Measurements from ENCODE around the gene CDPF1. TPM values are rescaled to one million over a fixed set of nuclear protein-coding genes. Genes with fewer than 3 reads are reported as not detected.
"Not testable (repeated sequence)": the region's sequence is repeated elsewhere in the genome, so short reads cannot be mapped to it uniquely, and the experiment has no call there.

The CDPF1 gene
- total RNA-seq, 2 experiments from 2014 or later: 8.1 to 8.8 TPM

GRCh38 chr22:46265627-46266026 is 15.5 kb upstream of the CDPF1 start:
- intact Hi-C loops (cut with DNase I, micrococcal nuclease); CTCF ChIA-PET; DNase-seq; H3K4me3 Mint-ChIP-seq; H3K27ac Mint-ChIP-seq; H3K9me3 Mint-ChIP-seq (ENCODE audit: low read depth); ATAC-seq; POLR2A ChIA-PET; H3K36me3 Mint-ChIP-seq (ENCODE audit: low read depth): not testable (repeated sequence)
- peaks cover 52% of the 10 kb centered on the region for H3K27me3 Mint-ChIP-seq
- H3K4me1 Mint-ChIP-seq: peaks cover 14% of the 10 kb centered on the region

GRCh38 chr22:46264520-46264919 is 14.4 kb upstream of the CDPF1 start:
- H3K9me3 Mint-ChIP-seq (ENCODE audit: low read depth); POLR2A ChIA-PET; H3K4me3 Mint-ChIP-seq; H3K36me3 Mint-ChIP-seq (ENCODE audit: low read depth); intact Hi-C loops (cut with DNase I, micrococcal nuclease); CTCF ChIA-PET; H3K27ac Mint-ChIP-seq; ATAC-seq; DNase-seq: not testable (repeated sequence)
- H3K4me1 Mint-ChIP-seq: peaks cover 12% of the 10 kb centered on the region
- H3K27me3 Mint-ChIP-seq: peaks cover 59% of the 10 kb centered on the region

GRCh38 chr22:46263216-46263590 is 13.1 kb upstream of the CDPF1 start, which contains the start of gene PKDREJ:
Gene PKDREJ, minus strand, starts transcription at chr22:46263343. Its CDS starts 21 bp downstream, at chr22:46263322.
- ChIA-PET CTCF (no interaction called here), POLR2A (no interaction called here)
- Mint-ChIP-seq H3K4me3 (no peak within 1 kb of the TSS), H3K4me1 (peaks cover 9% of the 10 kb centered on the region), H3K36me3 (ENCODE audit: low read depth) (peaks cover 3% of the 10 kb centered on the region), H3K27me3 (peaks cover 64% of the 10 kb centered on the region), H3K9me3 (ENCODE audit: low read depth) (no peaks in the 10 kb centered on the region), H3K27ac (no peak within 1 kb of the TSS)
- ATAC-seq: no peak
- no peak for DNase-seq
- intact Hi-C loops (cut with DNase I, micrococcal nuclease): no loop called here

GRCh38 chr22:46262449-46263215 is 12.5 kb upstream of the CDPF1 start:
- Mint-ChIP-seq H3K36me3 (ENCODE audit: low read depth) (peaks cover 3% of the 10 kb centered on the region), H3K4me1 (peaks cover 8% of the 10 kb centered on the region), H3K27me3 (peaks cover 64% of the 10 kb centered on the region), H3K27ac (no peak overlapping the region), H3K4me3 (no peak overlapping the region), H3K9me3 (ENCODE audit: low read depth) (no peaks in the 10 kb centered on the region)
- POLR2A ChIA-PET: no interaction called here
- DNase-seq (peak; percentile 72), ATAC-seq (peak; percentile 63)
- intact Hi-C loops (cut with DNase I, micrococcal nuclease): no loop called here
- CTCF ChIA-PET: no interaction called here

GRCh38 chr22:46260038-46260437 is 9.9 kb upstream of the CDPF1 start:
- DNase-seq: no peak
- POLR2A ChIA-PET: no interaction called here
- H3K36me3 Mint-ChIP-seq (ENCODE audit: low read depth): no peaks in the 10 kb centered on the region

GRCh38 chr22:46259374-46259773 is 9.3 kb upstream of the CDPF1 start:
- Mint-ChIP-seq H3K27me3 (peaks cover 41% of the 10 kb centered on the region), H3K4me1 (peaks cover 6% of the 10 kb centered on the region), H3K4me3 (no peak overlapping the region), H3K9me3 (ENCODE audit: low read depth) (peaks cover under 1% of the 10 kb centered on the region), H3K36me3 (ENCODE audit: low read depth) (no peaks in the 10 kb centered on the region), H3K27ac (no peak overlapping the region)
- ATAC-seq (no peak), DNase-seq (no peak)
- CTCF ChIA-PET: no interaction called here
- intact Hi-C loops (cut with DNase I, micrococcal nuclease): no loop called here
- POLR2A ChIA-PET: no interaction called here

More at GRCh38 chr22:46260038-46260437, 9.9 kb upstream of the CDPF1 start:
- H3K27me3 Mint-ChIP-seq: peaks cover 45% of the 10 kb centered on the region
- H3K4me1 Mint-ChIP-seq: peaks cover 3% of the 10 kb centered on the region
- CTCF ChIA-PET: no interaction called here
- H3K9me3 Mint-ChIP-seq (ENCODE audit: low read depth): no peaks in the 10 kb centered on the region
- no peak overlapping the region for H3K4me3 Mint-ChIP-seq
- intact Hi-C loops (cut with DNase I, micrococcal nuclease): no loop called here
- H3K27ac Mint-ChIP-seq: no peak overlapping the region
- ATAC-seq: no peak

GRCh38 chr22:46256358-46256958 is 6.4 kb upstream of the CDPF1 start:
- peaks cover 7% of the 10 kb centered on the region for H3K9me3 Mint-ChIP-seq (ENCODE audit: low read depth)

GRCh38 chr22:46251816-46252380 is 1.8 kb upstream of the CDPF1 start:
- H3K27me3 Mint-ChIP-seq: no peaks in the 10 kb centered on the region
- DNase-seq: no peak
- peaks cover 9% of the 10 kb centered on the region for H3K9me3 Mint-ChIP-seq (ENCODE audit: low read depth)
- ATAC-seq: no peak
- H3K27ac Mint-ChIP-seq: peak overlapping the region; percentile 80
- POLR2A ChIA-PET: no interaction called here
- CTCF ChIA-PET: interaction anchor here (0.6 to 0.8 kb wide), 2 partner anchors 101 to 246 kb away, joined by 3 to 4 read pairs; no protein-coding TSS in a partner anchor
- peaks cover 25% of the 10 kb centered on the region for H3K4me1 Mint-ChIP-seq
- peak overlapping the region; percentile 79 for H3K4me3 Mint-ChIP-seq
- intact Hi-C loops (cut with DNase I, micrococcal nuclease): loop anchor here (5.0 kb wide), 3 partner anchors 100 to 580 kb away; partner anchors contain the start of genes ATXN10 (in 1 of the 2) and PPARA (in 1 of the 2)
- peaks cover 4% of the 10 kb centered on the region for H3K36me3 Mint-ChIP-seq (ENCODE audit: low read depth)

More at GRCh38 chr22:46256358-46256958, 6.4 kb upstream of the CDPF1 start:
- ChIA-PET POLR2A (no interaction called here), CTCF (interaction anchor here (0.6 to 0.8 kb wide), 2 partner anchors 17 to 483 kb away, joined by 3 read pairs; no protein-coding TSS in a partner anchor)
- Mint-ChIP-seq H3K4me3 (no peak overlapping the region), H3K27me3 (peaks cover 20% of the 10 kb centered on the region), H3K27ac (no peak overlapping the region), H3K4me1 (peaks cover 15% of the 10 kb centered on the region), H3K36me3 (ENCODE audit: low read depth) (peaks cover 4% of the 10 kb centered on the region)
- DNase-seq (no peak), ATAC-seq (no peak)
- intact Hi-C loops (cut with DNase I, micrococcal nuclease): no loop called here

- intact Hi-C loops (cut with DNase I, micrococcal nuclease): loop anchor here (5.0 kb wide), 3 partner anchors 99 to 579 kb away; partner anchors contain the start of genes ATXN10 (in 1 of the 2) and PPARA (in 1 of the 2)
- Mint-ChIP-seq H3K4me1 (peaks cover 25% of the 10 kb centered on the region), H3K27me3 (no peaks in the 10 kb centered on the region), H3K9me3 (ENCODE audit: low read depth) (peaks cover 9% of the 10 kb centered on the region), H3K27ac (peak overlapping the region; percentile 80), H3K4me3 (peak overlapping the region; percentile 79), H3K36me3 (ENCODE audit: low read depth) (peaks cover 4% of the 10 kb centered on the region)
- ATAC-seq (no peak), DNase-seq (no peak)
- ChIA-PET CTCF (no interaction called here), POLR2A (interaction anchor here (1.6 kb wide), 1 partner anchor 45 kb away, joined by 7 read pairs; the partner anchor contains the start of gene GTSE1)
Measured at GRCh38 chr22:46251266-46251665, 1.2 kb upstream of the CDPF1 start.

GRCh38 chr22:46250783-46251125 is 661 bp upstream of the CDPF1 start:
- intact Hi-C loops (cut with DNase I, micrococcal nuclease): loop anchor here (1.0 to 5.0 kb wide), 9 partner anchors 17 to 578 kb away; partner anchors contain the start of genes GTSE1 (in 2 of the 2), PPARA (in 2 of the 2), ATXN10 (in 1 of the 2) and TRMU (in 1 of the 2)
- Mint-ChIP-seq H3K4me3 (peak overlapping the region; percentile 79), H3K36me3 (ENCODE audit: low read depth) (peaks cover 4% of the 10 kb centered on the region), H3K9me3 (ENCODE audit: low read depth) (peaks cover 9% of the 10 kb centered on the region), H3K4me1 (peaks cover 25% of the 10 kb centered on the region), H3K27ac (peak overlapping the region; percentile 80), H3K27me3 (no peaks in the 10 kb centered on the region)
- ATAC-seq: no peak
- ChIA-PET CTCF (interaction anchor here (0.6 to 2.1 kb wide), 6 partner anchors 40 to 519 kb away, joined by 3 to 7 read pairs (median 3); no protein-coding TSS in a partner anchor), POLR2A (interaction anchor here (0.6 to 1.6 kb wide), 2 partner anchors 45 to 488 kb away, joined by 3 to 7 read pairs; partner anchors contain the start of gene GTSE1)
- DNase-seq: peak; percentile 34

GRCh38 chr22:46247443-46247975 is 2.6 kb downstream of the CDPF1 start:
- POLR2A ChIA-PET: interaction anchor here (0.9 kb wide), 1 partner anchor 99 kb away, joined by 4 read pairs; no protein-coding TSS in a partner anchor
- no peak for DNase-seq
- CTCF ChIA-PET: interaction anchor here (0.6 to 1.3 kb wide), 2 partner anchors 20 to 126 kb away, joined by 3 read pairs; partner anchors contain the start of gene TTC38
- Mint-ChIP-seq H3K27ac (no peak overlapping the region), H3K27me3 (no peaks in the 10 kb centered on the region), H3K36me3 (ENCODE audit: low read depth) (peaks cover 1% of the 10 kb centered on the region), H3K4me1 (peaks cover 18% of the 10 kb centered on the region), H3K4me3 (no peak overlapping the region), H3K9me3 (ENCODE audit: low read depth) (peaks cover 5% of the 10 kb centered on the region)
- no peak for ATAC-seq
- intact Hi-C loops (cut with DNase I, micrococcal nuclease): no loop called here

All from activated CD4-positive, alpha-beta T cell treated with anti-CD3 and anti-CD28 coated beads for 36 hours (primary cell).